Subcutaneous abdominal adipose tissue (tissue), 5 donors: ENCODE results near the gene GTPBP1.

Source experiments
- H3K27ac ChIP-seq: one replicate; pipeline ENCODE4 v1.7.0; 2013; ENCODE audit warnings: low read depth, mild to moderate bottlenecking, inconsistent platforms, low read length, moderate library complexity
- H3K27me3 ChIP-seq, 5 donors: one replicate each; pipeline ENCODE4 v1.7.0; 2013; ENCODE audit warnings: low read length in 5 of 5, inconsistent platforms in 1 of 5; ENCODE audit not compliant: control insufficient read depth in 5 of 5, insufficient read depth in 4 of 5
- H3K36me3 ChIP-seq, 5 donors: one replicate each; pipeline ENCODE4 v1.7.0; 2013; ENCODE audit warnings: low read length in 5 of 5; ENCODE audit not compliant: control insufficient read depth in 5 of 5, insufficient read depth in 5 of 5
- H3K4me1 ChIP-seq, 5 donors: one replicate each; pipeline ENCODE4 v1.7.0; 2013; ENCODE audit warnings: low read length in 5 of 5, mild to moderate bottlenecking in 3 of 5, moderate library complexity in 1 of 5; ENCODE audit not compliant: control insufficient read depth in 5 of 5, insufficient read depth in 5 of 5
- H3K4me3 ChIP-seq, 5 donors: one replicate each; pipeline ENCODE4 v1.7.0; 2013; ENCODE audit warnings: low read length in 5 of 5, low read depth in 1 of 5
- H3K9ac ChIP-seq, 5 donors: one replicate each; pipeline ENCODE4 v1.7.0; 2013; ENCODE audit warnings: low read length in 5 of 5, mild to moderate bottlenecking in 4 of 5, moderate library complexity in 3 of 5
- H3K9me3 ChIP-seq, 5 donors: one replicate each; pipeline ENCODE4 v1.7.0; 2013; ENCODE audit warnings: low read length in 5 of 5; ENCODE audit not compliant: control insufficient read depth in 5 of 5
- donor health status: healthy.
- donor health status: healthy.
- donor health status: healthy.
- donor health status: healthy.
- donor health status: healthy.

GTPBP1 gene

DNA sequence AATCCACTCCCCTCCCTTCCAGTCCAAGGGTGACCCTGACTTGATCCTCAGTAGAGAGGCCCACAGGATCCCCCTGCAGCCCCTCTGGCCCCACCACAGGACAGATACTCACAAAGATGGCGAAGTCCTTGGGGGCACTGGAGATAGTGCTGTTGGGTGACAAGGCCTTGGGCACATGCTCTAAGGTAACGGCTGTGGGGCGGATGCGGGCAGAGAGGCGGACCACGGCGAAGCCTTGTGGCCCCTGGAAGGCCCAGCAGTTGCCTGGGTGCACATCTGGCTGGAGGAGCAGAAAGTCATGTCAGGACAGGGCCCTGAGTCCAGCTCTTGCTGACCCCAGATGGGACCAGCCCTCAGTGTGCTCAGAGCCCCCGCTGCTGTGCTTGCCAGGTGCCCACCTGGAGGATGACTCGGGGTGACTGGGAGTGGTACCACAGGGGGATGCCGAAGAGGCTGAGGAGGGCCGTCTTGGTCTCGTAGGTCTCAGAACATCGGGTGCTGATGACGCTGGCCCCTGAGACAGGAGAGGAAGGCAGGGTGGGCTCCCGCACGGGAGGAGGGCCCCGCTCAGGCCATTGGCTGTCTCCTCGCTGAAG is 32.8 kb downstream of the GTPBP1 start:
- H3K4me1 ChIP-seq = peaks cover 5 to 27% (median 22%) of the 10 kb centered on the region in 5 donors
- peaks cover 0 to 100% (median 93%) of the 10 kb centered on the region in 5 donors for H3K36me3 ChIP-seq
- no peak overlapping the region for H3K4me3 ChIP-seq
- no peak overlapping the region for H3K9ac ChIP-seq
- no peak overlapping the region for H3K27ac ChIP-seq
- no peaks in the 10 kb centered on the region for H3K9me3 ChIP-seq
- no peaks in the 10 kb centered on the region for H3K27me3 ChIP-seq

DNA sequence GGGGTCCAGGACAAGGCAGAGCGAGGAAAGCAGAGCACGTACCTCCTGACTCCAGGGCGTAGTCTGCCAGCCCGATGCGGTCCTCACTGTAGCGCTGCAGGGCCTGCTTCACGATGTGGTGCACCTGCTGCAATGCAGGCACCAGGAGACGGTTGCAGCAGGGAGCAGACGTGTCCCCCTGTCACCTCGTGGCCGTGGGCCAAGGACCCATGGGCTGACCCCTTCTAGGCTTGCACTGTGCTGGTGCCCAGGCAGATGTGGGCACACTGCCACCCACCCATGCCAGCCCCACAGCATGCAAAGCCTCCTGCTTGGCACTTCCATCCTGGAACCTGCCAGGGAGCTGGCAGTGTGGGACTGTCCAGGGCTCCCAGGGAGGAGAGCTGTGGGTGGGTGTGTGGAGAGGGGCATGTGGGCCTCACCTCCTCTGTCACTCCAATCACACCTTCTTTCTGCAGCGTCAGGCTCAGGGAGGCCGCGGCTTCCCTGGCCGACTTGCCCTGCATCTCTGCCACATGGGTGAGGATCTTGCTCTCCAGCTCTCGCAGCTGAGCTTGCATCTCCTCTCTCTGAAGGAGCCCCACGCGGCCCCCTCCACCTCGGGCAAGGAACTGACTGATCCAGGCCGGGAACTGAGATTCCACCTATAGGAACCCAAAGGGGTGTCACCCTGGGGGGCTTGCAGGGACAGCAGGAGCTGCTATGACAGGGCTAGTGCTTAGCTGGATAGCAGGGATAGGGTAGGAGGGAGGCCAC is 33.7 kb downstream of the GTPBP1 start:
- Histone ChIP-seq H3K9ac (no peak overlapping the region), H3K36me3 (peaks cover 0 to 99% (median 98%) of the 10 kb centered on the region in 5 donors), H3K27me3 (no peaks in the 10 kb centered on the region), H3K27ac (no peak overlapping the region), H3K9me3 (no peaks in the 10 kb centered on the region), H3K4me3 (no peak overlapping the region), H3K4me1 (peaks cover 0 to 18% (median 13%) of the 10 kb centered on the region in 5 donors)

- H3K4me3 ChIP-seq = no peak overlapping the region
- H3K27me3 ChIP-seq = no peaks in the 10 kb centered on the region
- no peak overlapping the region for H3K27ac ChIP-seq
- no peak overlapping the region for H3K9ac ChIP-seq
- peaks cover 0 to 99% (median 99%) of the 10 kb centered on the region in 5 donors for H3K36me3 ChIP-seq
- H3K9me3 ChIP-seq = no peaks in the 10 kb centered on the region
- H3K4me1 ChIP-seq = peaks cover 0 to 16% (median 8%) of the 10 kb centered on the region in 5 donors
Measured at GRCh38 chr22:38740116-38740723, 34.5 kb downstream of the GTPBP1 start.

GRCh38 chr22:38740754-38741153 is 35.0 kb downstream of the GTPBP1 start:
- Histone ChIP-seq H3K27me3 (no peaks in the 10 kb centered on the region), H3K4me3 (no peak overlapping the region), H3K9me3 (no peaks in the 10 kb centered on the region), H3K36me3 (peaks cover 0 to 99% (median 99%) of the 10 kb centered on the region in 5 donors), H3K9ac (no peak overlapping the region), H3K4me1 (peaks cover 0 to 12% (median 8%) of the 10 kb centered on the region in 5 donors), H3K27ac (no peak overlapping the region)

DNA sequence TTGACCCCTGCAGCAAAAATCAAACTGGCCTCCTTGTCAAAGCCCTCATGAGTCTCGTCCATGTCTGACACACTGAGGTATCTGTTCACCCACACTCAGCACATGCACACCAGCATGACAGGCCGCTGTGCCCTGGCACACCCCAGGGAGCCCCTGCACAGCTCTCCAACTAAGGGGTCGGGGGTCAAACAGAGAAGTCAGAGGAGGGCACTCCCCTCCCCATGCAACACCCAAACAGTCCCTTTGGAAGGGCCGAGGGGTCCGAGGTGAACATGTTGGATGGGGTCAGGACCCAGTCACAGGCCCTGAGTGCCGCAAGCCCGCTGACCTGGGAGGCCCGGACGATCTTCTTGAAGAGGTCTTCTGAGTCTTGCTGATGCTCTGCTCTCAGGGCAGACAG is 35.4 kb downstream of the GTPBP1 start:
- Histone ChIP-seq H3K9ac (no peak overlapping the region), H3K4me3 (no peak overlapping the region), H3K4me1 (peaks cover 0 to 9% (median 8%) of the 10 kb centered on the region in 5 donors), H3K27me3 (no peaks in the 10 kb centered on the region), H3K27ac (no peak overlapping the region), H3K36me3 (peaks cover 0 to 99% (median 99%) of the 10 kb centered on the region in 5 donors), H3K9me3 (no peaks in the 10 kb centered on the region)

- Histone ChIP-seq H3K27ac (no peak overlapping the region), H3K9me3 (no peaks in the 10 kb centered on the region), H3K9ac (no peak overlapping the region), H3K36me3 (peaks cover 0 to 99% (median 99%) of the 10 kb centered on the region in 5 donors), H3K4me3 (no peak overlapping the region), H3K27me3 (no peaks in the 10 kb centered on the region), H3K4me1 (peaks cover 0 to 9% (median 8%) of the 10 kb centered on the region in 5 donors)
Measured at GRCh38 chr22:38741576-38741975, 35.8 kb downstream of the GTPBP1 start.

- Histone ChIP-seq H3K9me3 (no peaks in the 10 kb centered on the region), H3K27ac (no peak overlapping the region), H3K4me1 (peaks cover 0 to 9% (median 8%) of the 10 kb centered on the region in 5 donors), H3K27me3 (no peaks in the 10 kb centered on the region), H3K4me3 (no peak overlapping the region), H3K9ac (no peak overlapping the region), H3K36me3 (peaks cover 2 to 99% (median 94%) of the 10 kb centered on the region in 5 donors)
Measured at GRCh38 chr22:38742176-38742942, 36.6 kb downstream of the GTPBP1 start.

DNA sequence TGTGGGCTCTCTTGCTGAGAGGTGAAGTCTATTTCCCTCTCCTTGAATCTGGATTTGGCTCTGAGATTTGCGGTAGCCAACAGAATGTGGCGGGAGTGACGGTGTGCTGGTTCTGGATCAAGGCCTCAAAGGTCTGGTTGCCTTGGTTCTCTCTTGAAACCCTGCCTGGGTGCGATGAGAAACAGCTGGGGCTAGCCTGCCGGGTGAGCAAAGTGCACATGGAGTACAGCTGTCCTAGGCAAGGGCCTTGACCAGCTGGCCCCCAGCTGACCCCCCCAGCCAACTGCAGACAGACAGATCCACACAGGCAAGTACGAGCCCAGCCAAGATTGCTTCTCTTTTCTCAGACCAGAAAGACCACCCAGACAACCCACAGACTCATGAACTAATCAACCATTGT is 39.2 kb downstream of the GTPBP1 start:
- Histone ChIP-seq H3K27me3 (no peaks in the 10 kb centered on the region), H3K4me1 (peaks cover 0 to 9% (median 8%) of the 10 kb centered on the region in 5 donors), H3K27ac (no peak overlapping the region), H3K4me3 (no peak overlapping the region), H3K36me3 (peaks cover 2 to 99% (median 94%) of the 10 kb centered on the region in 5 donors), H3K9ac (no peak overlapping the region), H3K9me3 (no peaks in the 10 kb centered on the region)

GRCh38 chr22:38745676-38746460 is 40.1 kb downstream of the GTPBP1 start:
- no peaks in the 10 kb centered on the region for H3K27me3 ChIP-seq
- no peak overlapping the region for H3K9ac ChIP-seq
- no peak overlapping the region for H3K27ac ChIP-seq
- peaks cover 0 to 14% (median 8%) of the 10 kb centered on the region in 5 donors for H3K4me1 ChIP-seq
- H3K9me3 ChIP-seq = no peaks in the 10 kb centered on the region
- no peak overlapping the region for H3K4me3 ChIP-seq
- H3K36me3 ChIP-seq = peaks cover 2 to 99% (median 94%) of the 10 kb centered on the region in 5 donors
